HG02798 (cell line): ENCODE results near the gene KRTAP6-3.

Experiments used
- ATAC-seq: cut with Tn5 transposase; IDR thresholded peaks from one replicate; pipeline ENCODE4 v1.9.1; 2021; ENCODE audit warnings: mild to moderate bottlenecking; ENCODE audit not compliant: unreplicated experiment, poor library complexity

KRTAP6-3 gene

GRCh38 chr21:30592140-30592539 is at the start of gene KRTAP6-3:
TSS of gene KRTAP6-3 (plus strand) at chr21:30592440. CDS start at chr21:30592446, 6 bp downstream.
- no peak for ATAC-seq

- no peak for ATAC-seq
Observed at GRCh38 chr21:30552782-30553181, 39.5 kb upstream of the KRTAP6-3 start.

- ATAC-seq, result no peak
Observed at GRCh38 chr21:30555095-30555494, 37.1 kb upstream of the KRTAP6-3 start.

GRCh38 chr21:30561264-30561895 is 30.9 kb upstream of the KRTAP6-3 start, which contains the start of gene KRTAP19-7:
TSS of gene KRTAP19-7 (minus strand) at chr21:30561314. CDS start at chr21:30561289, 25 bp downstream.
- no peak for ATAC-seq

GRCh38 chr21:30561957-30562356 is 30.3 kb upstream of the KRTAP6-3 start:
- ATAC-seq, result no peak

GRCh38 chr21:30563072-30563471 is 29.2 kb upstream of the KRTAP6-3 start:
- no peak for ATAC-seq

GRCh38 chr21:30563630-30564029 is 28.6 kb upstream of the KRTAP6-3 start:
- no peak for ATAC-seq

- no peak for ATAC-seq
Observed at GRCh38 chr21:30567617-30568016, 24.6 kb upstream of the KRTAP6-3 start.

GRCh38 chr21:30577766-30578165 is 14.5 kb upstream of the KRTAP6-3 start:
- no peak for ATAC-seq

- ATAC-seq, result no peak
Observed at GRCh38 chr21:30579346-30579745, 12.9 kb upstream of the KRTAP6-3 start.

GRCh38 chr21:30580132-30580531 is 12.1 kb upstream of the KRTAP6-3 start:
- ATAC-seq, result no peak

GRCh38 chr21:30582870-30583269 is 9.4 kb upstream of the KRTAP6-3 start:
- ATAC-seq, result no peak

GRCh38 chr21:30590297-30590696 is 1.9 kb upstream of the KRTAP6-3 start, which contains the start of gene KRTAP22-2:
TSS of gene KRTAP22-2 (minus strand) at chr21:30590397.
- ATAC-seq, result no peak

- no peak for ATAC-seq
Observed at GRCh38 chr21:30598802-30599201, 6.6 kb downstream of the KRTAP6-3 start, which contains the start of gene KRTAP6-2. TSS of gene KRTAP6-2 (minus strand) at chr21:30598902. CDS start at chr21:30598874, 28 bp downstream.

- ATAC-seq, result no peak
Observed at GRCh38 chr21:30600787-30601186, 8.5 kb downstream of the KRTAP6-3 start, which contains the start of gene KRTAP22-1. TSS of gene KRTAP22-1 (plus strand) at chr21:30601087.

- ATAC-seq, result no peak
Observed at GRCh38 chr21:30605968-30606367, 13.7 kb downstream of the KRTAP6-3 start.

GRCh38 chr21:30612132-30612531 is 19.9 kb downstream of the KRTAP6-3 start:
- ATAC-seq, result no peak

GRCh38 chr21:30613836-30614235 is 21.6 kb downstream of the KRTAP6-3 start, which contains the start of gene KRTAP6-1:
TSS of gene KRTAP6-1 (minus strand) at chr21:30613930. CDS start at chr21:30613904, 26 bp downstream.
- no peak for ATAC-seq

- no peak for ATAC-seq
Observed at GRCh38 chr21:30615199-30615598, 23.0 kb downstream of the KRTAP6-3 start.

GRCh38 chr21:30616125-30616524 is 23.9 kb downstream of the KRTAP6-3 start, which contains the start of gene KRTAP20-1:
TSS of gene KRTAP20-1 (plus strand) at chr21:30616425. CDS start at chr21:30616455, 30 bp downstream.
- no peak for ATAC-seq

GRCh38 chr21:30620080-30620479 is 27.8 kb downstream of the KRTAP6-3 start:
- no peak for ATAC-seq

- ATAC-seq, result no peak
Observed at GRCh38 chr21:30620522-30620921, 28.3 kb downstream of the KRTAP6-3 start, which contains the start of gene KRTAP20-4. TSS of gene KRTAP20-4 (plus strand) at chr21:30620627.
